VCaP (cell line): ENCODE measurements around the gene IL4R.
"Not testable (repeated sequence)": the region's sequence is repeated elsewhere in the genome, so short reads cannot be mapped to it uniquely, and the experiment has no call there.

Experiments used
- H3K27ac ChIP-seq: fragments of 450-650 bp; 2 replicates; pipeline ENCODE4 v1.5.1; 2017
- CTCF ChIP-seq: fragments of 450-650 bp; conservative IDR thresholded peaks from 2 replicates; pipeline ENCODE4 v1.5.1; 2017; ENCODE audit warnings: mild to moderate bottlenecking, moderate library complexity

Gene IL4R

GRCh38 chr16:27403601-27403992 lies 89.8 kb downstream of the IL4R start:
- TF ChIP-seq CTCF, result no peak
- H3K27ac ChIP-seq, result no peak overlapping the region

- no peak overlapping the region for H3K27ac ChIP-seq
- no peak for TF ChIP-seq CTCF
Measured at GRCh38 chr16:27404163-27404823, 90.5 kb downstream of the IL4R start.

DNA sequence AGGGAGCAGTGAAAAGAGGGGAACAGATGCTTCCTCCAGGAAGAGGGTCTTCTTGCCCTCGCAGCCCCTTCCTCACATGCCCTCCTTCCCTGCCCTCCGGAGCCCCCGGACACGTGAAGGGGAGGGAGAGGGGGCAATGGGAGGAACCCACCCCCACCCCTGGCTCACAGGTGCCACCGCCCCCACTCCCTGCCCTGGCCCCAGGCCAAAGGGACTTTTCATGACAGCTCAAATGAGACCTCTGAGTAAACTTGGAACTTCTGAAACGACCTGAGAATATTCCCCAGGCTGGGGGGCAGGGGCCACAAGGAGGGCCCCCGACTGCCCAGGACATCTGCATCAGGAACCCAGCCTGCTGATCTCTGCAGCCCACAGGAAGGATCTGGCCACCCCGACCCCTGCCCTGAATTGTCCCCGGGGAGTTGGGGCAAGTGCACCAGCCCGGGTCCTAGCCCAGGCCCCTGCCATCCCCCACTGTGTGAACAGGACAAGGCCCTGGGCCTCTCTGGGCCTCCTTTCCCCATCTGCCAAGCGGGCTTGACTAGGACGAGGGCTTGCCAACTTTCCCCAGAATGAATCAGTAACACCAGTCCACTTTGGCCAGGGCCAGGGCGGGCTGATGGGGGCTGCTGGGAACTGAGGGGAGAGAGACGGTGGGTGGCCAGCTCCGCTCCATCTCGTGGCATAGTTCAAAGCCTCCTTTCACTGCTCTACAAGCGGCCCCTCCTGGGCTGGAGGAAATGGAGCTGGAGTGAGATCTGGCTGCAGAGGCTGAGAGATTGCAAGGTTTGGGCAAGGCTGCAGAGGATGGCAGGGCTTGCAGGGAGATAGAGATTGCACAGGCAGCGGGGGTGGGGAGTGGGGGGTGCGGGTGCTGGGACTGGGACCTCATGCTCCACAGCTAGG lies 92.0 kb downstream of the IL4R start:
- H3K27ac ChIP-seq, result no peak overlapping the region
- no peak for TF ChIP-seq CTCF

- H3K27ac ChIP-seq, result no peak overlapping the region
- no peak for TF ChIP-seq CTCF
Measured at GRCh38 chr16:27406511-27407128, 92.8 kb downstream of the IL4R start.

GRCh38 chr16:27407133-27407532 lies 93.4 kb downstream of the IL4R start:
- no peak for TF ChIP-seq CTCF
- H3K27ac ChIP-seq, result no peak overlapping the region

DNA sequence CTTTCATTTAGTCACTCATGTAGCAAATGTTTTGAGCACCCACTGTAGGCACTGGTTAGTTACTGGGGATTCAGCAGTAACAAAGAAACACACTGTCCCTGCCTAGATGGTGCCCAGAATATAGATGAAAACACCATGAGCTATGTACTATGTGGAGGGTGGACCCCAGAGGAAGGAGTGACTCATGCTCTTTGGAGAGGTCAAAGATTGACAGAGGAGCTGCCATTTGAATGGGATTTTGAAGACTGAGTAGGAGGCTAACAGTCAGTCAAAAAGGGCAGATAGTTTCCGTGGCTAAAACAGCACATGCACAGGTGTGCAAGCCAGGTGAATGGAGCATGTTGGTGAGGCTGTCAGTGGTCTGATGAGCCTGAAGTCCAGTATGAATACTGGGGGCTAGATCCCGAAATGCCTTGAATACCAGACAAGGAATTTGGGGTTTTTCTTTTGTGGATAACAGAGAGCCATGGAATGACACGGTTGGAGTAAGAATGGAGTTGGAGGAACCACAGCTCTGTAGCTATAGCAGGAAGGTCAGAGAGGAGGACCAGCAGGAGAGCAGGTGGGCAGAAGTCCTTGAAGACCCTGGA lies 94.3 kb downstream of the IL4R start:
- no peak overlapping the region for H3K27ac ChIP-seq
- no peak for TF ChIP-seq CTCF

DNA sequence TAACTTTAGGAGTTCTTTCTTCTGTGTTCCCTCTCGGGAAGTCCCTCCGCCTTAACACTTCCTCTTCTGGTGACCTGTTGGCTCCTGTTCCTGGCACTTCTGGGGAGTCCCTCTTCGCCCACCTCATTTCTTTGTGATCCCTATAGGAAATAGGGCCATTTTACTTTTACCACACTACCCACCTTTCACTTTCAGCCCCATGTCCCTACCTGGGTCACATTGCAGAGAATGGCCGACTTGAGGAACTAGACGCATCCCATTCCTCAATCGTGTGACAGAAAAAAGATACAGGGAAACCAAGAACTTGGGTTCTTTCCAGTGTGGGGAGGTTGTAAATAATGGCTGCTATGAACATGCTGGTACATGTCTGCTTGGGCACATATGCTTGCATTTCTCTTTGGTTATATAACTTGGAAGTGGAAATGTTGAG lies 94.8 kb downstream of the IL4R start:
- no peak for TF ChIP-seq CTCF
- no peak overlapping the region for H3K27ac ChIP-seq

GRCh38 chr16:27409958-27410357 lies 96.2 kb downstream of the IL4R start:
- not testable (repeated sequence) for H3K27ac ChIP-seq
